HepG2 (cell line): ENCODE measurements around the gene JPH4. TPM values are rescaled to one million over a fixed set of nuclear protein-coding genes. Genes with fewer than 3 reads are reported as not detected.
"Not testable (repeated sequence)": the region's sequence is repeated elsewhere in the genome, so short reads cannot be mapped to it uniquely, and the experiment has no call there.

Experiments
- ATAD3A ChIP-seq: sonication (generic); formaldehyde crosslinking; IDR thresholded peaks from 2 replicates; pipeline ENCODE4 v1.4.0; 2020; ENCODE audit warnings: missing genetic modification reagents
- CHD2 ChIP-seq: IDR thresholded peaks from 2 replicates; pipeline ENCODE4 v1.6.1; 2011; ENCODE audit warnings: low read depth, low read length, improper control_type of control experiment
- FOXP1 ChIP-seq, 2 experiments: fragments of 450-650 bp in 1 of 2; IDR thresholded peaks; 2 replicates each; pipeline ENCODE4 v1.6.1; 2017 to 2018; ENCODE audit warnings: antibody characterized with exemption in 1 of 2
- GATAD1 ChIP-seq: IDR thresholded peaks from 2 replicates; pipeline ENCODE4 v1.6.1; 2016; ENCODE audit warnings: missing genetic modification reagents, missing compliant biosample characterization
- HNF1B ChIP-seq: sonication (generic); formaldehyde crosslinking; IDR thresholded peaks from 2 replicates; pipeline ENCODE4 v1.5.1; 2020; ENCODE audit warnings: mild to moderate bottlenecking, moderate library complexity, missing genetic modification reagents
- IKZF5 ChIP-seq: IDR thresholded peaks from 2 replicates; pipeline ENCODE4 v1.6.1; 2018; ENCODE audit warnings: missing genetic modification reagents, mild to moderate bottlenecking, missing compliant biosample characterization
- KDM2A ChIP-seq: sonication (generic); formaldehyde crosslinking; IDR thresholded peaks from 2 replicates; pipeline ENCODE4 v1.4.0; 2020; ENCODE audit warnings: low read depth, missing genetic modification reagents, borderline replicate concordance
- KLF12 ChIP-seq: sonication (generic); formaldehyde crosslinking; IDR thresholded peaks from 2 replicates; pipeline ENCODE4 v1.4.0; 2020; ENCODE audit warnings: missing genetic modification reagents, borderline replicate concordance
- KMT2A ChIP-seq: sonication (generic); formaldehyde crosslinking; IDR thresholded peaks from 2 replicates; pipeline ENCODE4 v1.4.0; 2020; ENCODE audit warnings: missing genetic modification reagents
- NAIF1 ChIP-seq: sonication (generic); formaldehyde crosslinking; IDR thresholded peaks from 2 replicates; pipeline ENCODE4 v1.5.0; 2020; ENCODE audit warnings: mild to moderate bottlenecking, missing genetic modification reagents, borderline replicate concordance
- POGZ ChIP-seq: sonication (generic); formaldehyde crosslinking; IDR thresholded peaks from 2 replicates; pipeline ENCODE4 v1.4.0; 2020; ENCODE audit warnings: mild to moderate bottlenecking, missing genetic modification reagents
- RCOR2 ChIP-seq: IDR thresholded peaks from 2 replicates; pipeline ENCODE4 v1.6.1; 2016; ENCODE audit warnings: missing biosample characterization, missing genetic modification reagents
- TEAD3 ChIP-seq: optimal IDR thresholded peaks from 2 replicates; pipeline ENCODE3; 2016; ENCODE audit warnings: borderline replicate concordance
- ZBTB25 ChIP-seq: IDR thresholded peaks from 2 replicates; pipeline ENCODE4 v1.6.1; 2018; ENCODE audit warnings: missing genetic modification reagents
- ZBTB34 ChIP-seq: sonication (generic); formaldehyde crosslinking; IDR thresholded peaks from 2 replicates; pipeline ENCODE4 v1.8.0; 2022; ENCODE audit warnings: mild to moderate bottlenecking, missing genetic modification reagents
- ZFP36L2 ChIP-seq: sonication (generic); formaldehyde crosslinking; IDR thresholded peaks from 2 replicates; pipeline ENCODE4 v1.4.0; 2020; ENCODE audit warnings: missing genetic modification reagents
- ZNF138 ChIP-seq: sonication (generic); formaldehyde crosslinking; IDR thresholded peaks from 2 replicates; pipeline ENCODE4 v1.5.0; 2020; ENCODE audit warnings: mild to moderate bottlenecking, low read depth, missing genetic modification reagents
- ZNF503 ChIP-seq: sonication (generic); formaldehyde crosslinking; IDR thresholded peaks from 2 replicates; pipeline ENCODE4 v1.4.0; 2020; ENCODE audit warnings: missing genetic modification reagents
- ZNF512 ChIP-seq: sonication (generic); formaldehyde crosslinking; IDR thresholded peaks from 2 replicates; pipeline ENCODE4 v1.4.0; 2020; ENCODE audit warnings: mild to moderate bottlenecking, missing genetic modification reagents
- ZNF749 ChIP-seq: sonication (generic); formaldehyde crosslinking; IDR thresholded peaks from 2 replicates; pipeline ENCODE4 v1.8.0; 2022; ENCODE audit warnings: mild to moderate bottlenecking, missing genetic modification reagents, moderate library complexity, borderline replicate concordance
- polyA plus RNA-seq, 8 experiments: library from polyadenylated mRNA; depleted of rRNA in 3 of 8; stranded (reverse) in 7 of 8; unstranded in 1 of 8; fragments of >200 nt; fragmentation: Illumina TruSeq in 4 of 8; extraction: Trizol in 4 of 8; gene quantifications; 2 replicates each; pipeline versions ENCODE4 v1.2.1 to v1.2.3, GENCODE V29; 2011 to 2016; ENCODE audit warnings: low read depth in 4 of 8, missing spikeins in 1 of 8, mixed read lengths in 1 of 8; ENCODE audit not compliant: insufficient read depth in 1 of 8
- total RNA-seq, 5 experiments: library from RNA; depleted of rRNA; stranded (reverse); fragments of >200 nt; fragmentation: Illumina TruSeq; extraction: Trizol; gene quantifications; 2 replicates each; pipeline ENCODE4 v1.2.3, GENCODE V29; 2016; ENCODE audit warnings: low read depth in 1 of 5

The JPH4 gene
- total and polyA plus RNA-seq, 2 of the 13 experiments (the other 11 are each of a cell fraction or from before 2014, with no cell fraction given), result 0.08 to 0.22 TPM

GRCh38 chr14:23609411-23610089 is 31.0 kb upstream of the JPH4 start (continued):
- TF ChIP-seq ZBTB25 (CRISPR knock-in tag) (peak; percentile 62; the same call in 1 of the 2 replicates), KMT2A (CRISPR knock-in tag) (peak; percentile 16), KLF12 (CRISPR knock-in tag) (peak; percentile 57), ZNF503 (peak; percentile 60), KDM2A (CRISPR knock-in tag) (peak; percentile 47; the same call in 1 of the 2 replicates), GATAD1 (CRISPR knock-in tag) (peak; percentile 69), TEAD3 (CRISPR knock-in tag) (peak; percentile 69), RCOR2 (peak; percentile 34; the same call in 1 of the 2 replicates), HNF1B (CRISPR knock-in tag) (peak; percentile 65), ZFP36L2 (0 out of 2 replicates have a peak, but pooled peaks have one; percentile 54), NAIF1 (peak; percentile 33; the same call in 1 of the 2 replicates), ATAD3A (peak; percentile 59; the same call in 1 of the 2 replicates), IKZF5 (CRISPR knock-in tag) (peak; percentile 84), ZNF512 (CRISPR knock-in tag) (0 out of 2 replicates have a peak, but pooled peaks have one; percentile 1), CHD2 (peak; percentile 85), ZNF749 (peak; percentile 75; the same call in 1 of the 2 replicates), ZBTB34 (CRISPR knock-in tag) (peak; percentile 87), FOXP1 (CRISPR knock-in tag; IDR thresholded peaks at IDR 0.05) (peak; percentile 65), POGZ (CRISPR knock-in tag) (peak; percentile 95), ZNF138 (CRISPR knock-in tag) (0 out of 2 replicates have a peak, but pooled peaks have one; percentile 28)
- not testable (repeated sequence) for TF ChIP-seq FOXP1 (IDR thresholded peaks at IDR 0.05)
